H1 (cell line): ENCODE data around the gene C11orf42. TPM values are rescaled to one million over a fixed set of nuclear protein-coding genes. Genes with fewer than 3 reads are reported as not detected.

Experiments used
- CTCF ChIA-PET: fragments of 300-600 bp; sonication (Branson Sonifier 250); formaldehyde crosslinking; loops from one replicate; lab custom pipeline; 2021; ENCODE audit not compliant: partially characterized antibody; lab: Charles Lee
- POLR2A ChIA-PET: fragments of 300-600 bp; sonication (Branson Sonifier 250); formaldehyde crosslinking; loops from one replicate; lab custom pipeline; 2021; ENCODE audit warnings: inconsistent platforms; ENCODE audit not compliant: partially characterized antibody; lab: Charles Lee
- DNase-seq, 2 experiments: peaks; one replicate each; pipeline versions ENCODE4 v3.0.0 to v3.0.0-alpha.2; 2010 to 2022; ENCODE audit warnings: low spot score in 2 of 2, low read depth in 1 of 2, mixed read lengths in 1 of 2
- FAIRE-seq: peaks from 2 replicates; lab custom pipeline; 2011; peaks lifted over from hg19 to GRCh38; lab: Jason Lieb, UNC
- H2AFZ ChIP-seq: 2 replicates; pipeline ENCODE4 v1.8.1; 2012; ENCODE audit warnings: low read length, inconsistent platforms
- H2AK5ac ChIP-seq: 2 replicates; pipeline ENCODE4 v1.6.1; 2013; ENCODE audit warnings: low read depth, low read length
- H2BK120ac ChIP-seq: replicated peaks from 2 replicates; pipeline ENCODE3; 2013; ENCODE audit warnings: low read depth, low read length, inconsistent platforms
- H2BK12ac ChIP-seq: 2 replicates; pipeline ENCODE4 v1.6.1; 2013; ENCODE audit warnings: low read depth, low read length
- H2BK15ac ChIP-seq: 2 replicates; pipeline ENCODE4 v1.6.1; 2013; ENCODE audit warnings: low read length
- H2BK20ac ChIP-seq: 2 replicates; pipeline ENCODE4 v1.6.1; 2013; ENCODE audit warnings: low read length
- H2BK5ac ChIP-seq: 2 replicates; pipeline ENCODE4 v1.6.1; 2013; ENCODE audit warnings: low read depth, low read length
- H3K14ac ChIP-seq: 2 replicates; pipeline ENCODE4 v1.6.1; 2013; ENCODE audit warnings: inconsistent platforms; ENCODE audit not compliant: insufficient read length
- H3K18ac ChIP-seq: 2 replicates; pipeline ENCODE4 v1.6.1; 2013; ENCODE audit warnings: low read length; ENCODE audit errors: extremely low read depth
- H3K23ac ChIP-seq: 2 replicates; pipeline ENCODE4 v1.6.1; 2013; ENCODE audit warnings: inconsistent platforms; ENCODE audit not compliant: insufficient read length
- H3K23me2 ChIP-seq: 2 replicates; pipeline ENCODE4 v1.6.1; 2013; ENCODE audit warnings: low read depth, low read length
- H3K27ac ChIP-seq: 2 replicates; pipeline ENCODE4 v1.6.1; 2011; ENCODE audit warnings: low read depth, low read length, inconsistent platforms
- H3K27me3 ChIP-seq, 4 experiments: replicated peaks in 1 of 4; 1 replicate in 1 of 4; 2 replicates in 3 of 4; pipeline versions ENCODE4 v1.6.1 to v1.8.1; 2011 to 2013; ENCODE audit warnings: low read length in 3 of 4, mild to moderate bottlenecking in 3 of 4, inconsistent platforms in 2 of 4, mixed read lengths in 2 of 4, moderate library complexity in 1 of 4; ENCODE audit not compliant: control insufficient read depth in 3 of 4, insufficient read depth in 3 of 4; ENCODE audit errors: extremely low read depth in 1 of 4
- H3K36me3 ChIP-seq, 4 experiments: 2 replicates each; pipeline versions ENCODE4 v1.6.1 to v1.8.1; 2011 to 2013; ENCODE audit warnings: mild to moderate bottlenecking in 4 of 4, low read length in 3 of 4, moderate library complexity in 2 of 4, control low read depth in 1 of 4, inconsistent platforms in 1 of 4; ENCODE audit not compliant: insufficient read depth in 4 of 4, control insufficient read depth in 2 of 4
- H3K4ac ChIP-seq: replicated peaks from 2 replicates; pipeline ENCODE3; 2013; ENCODE audit warnings: low read length, low read depth, mixed read lengths, inconsistent platforms; ENCODE audit not compliant: insufficient read length
- H3K4me1 ChIP-seq, 4 experiments: replicated peaks in 1 of 4; 1 replicate in 1 of 4; 2 replicates in 3 of 4; pipeline versions ENCODE4 v1.6.1 to v1.8.1; 2011 to 2013; ENCODE audit warnings: low read length in 3 of 4, inconsistent platforms in 2 of 4, mixed read lengths in 1 of 4; ENCODE audit not compliant: insufficient read depth in 4 of 4, control insufficient read depth in 3 of 4
- H3K4me2 ChIP-seq, 2 experiments: 2 replicates each; pipeline versions ENCODE4 v1.6.1 to v1.8.1; 2011 to 2013; ENCODE audit warnings: low read depth in 2 of 2, low read length in 2 of 2, control low read depth in 1 of 2, inconsistent platforms in 1 of 2, mild to moderate bottlenecking in 1 of 2; ENCODE audit not compliant: insufficient read depth in 1 of 2
- H3K4me3 ChIP-seq, 4 experiments: fragments of 200-600, 300-600 bp in 1 of 4; sonication (generic), shearing (Covaris generic), sonication (Bioruptor Twin) in 1 of 4; 2 replicates each; pipeline versions ENCODE4 v1.5.1 to v1.8.1; 2011 to 2016; ENCODE audit warnings: low read length in 4 of 4, low read depth in 3 of 4, control low read depth in 2 of 4, inconsistent platforms in 2 of 4, mild to moderate bottlenecking in 2 of 4, mixed read lengths in 1 of 4, moderate library complexity in 1 of 4; ENCODE audit not compliant: insufficient read depth in 2 of 4; ENCODE audit errors: extremely low read depth in 1 of 4
- H3K56ac ChIP-seq: replicated peaks from 2 replicates; pipeline ENCODE3; 2013; ENCODE audit warnings: low read depth, mild to moderate bottlenecking, mixed read lengths, low read length, inconsistent platforms; ENCODE audit not compliant: insufficient read length
- H3K79me1 ChIP-seq: 2 replicates; pipeline ENCODE4 v1.6.1; 2013; ENCODE audit warnings: low read depth, low read length, control low read depth
- H3K79me2 ChIP-seq, 2 experiments: 2 replicates each; pipeline versions ENCODE4 v1.6.1 to v1.8.1; 2012 to 2013; ENCODE audit warnings: low read length in 2 of 2, mild to moderate bottlenecking in 2 of 2, inconsistent platforms in 1 of 2; ENCODE audit not compliant: insufficient read depth in 2 of 2, control insufficient read depth in 1 of 2
- H3K9ac ChIP-seq, 4 experiments: replicated peaks in 1 of 4; 1 replicate in 1 of 4; 2 replicates in 3 of 4; pipeline versions ENCODE4 v1.6.1 to v1.8.1; 2011 to 2013; ENCODE audit warnings: low read depth in 3 of 4, low read length in 3 of 4, control low read depth in 2 of 4, mild to moderate bottlenecking in 2 of 4, moderate library complexity in 2 of 4, inconsistent platforms in 1 of 4; ENCODE audit errors: extremely low read depth in 1 of 4
- H3K9me3 ChIP-seq, 2 experiments: 2 replicates each; pipeline versions ENCODE4 v1.6.1 to v1.8.1; 2012 to 2013; ENCODE audit warnings: mild to moderate bottlenecking in 2 of 2, moderate library complexity in 2 of 2, control low read depth in 1 of 2, inconsistent platforms in 1 of 2, low read depth in 1 of 2, low read length in 1 of 2, mixed read lengths in 1 of 2; ENCODE audit not compliant: insufficient read depth in 2 of 2
- H4K20me1 ChIP-seq, 2 experiments: replicated peaks in 1 of 2; 2 replicates each; pipeline versions ENCODE3 to v1.8.1; 2011 to 2013; ENCODE audit warnings: inconsistent platforms in 2 of 2, low read length in 2 of 2, mild to moderate bottlenecking in 1 of 2; ENCODE audit not compliant: insufficient read depth in 2 of 2, control insufficient read depth in 1 of 2
- H4K5ac ChIP-seq: 2 replicates; pipeline ENCODE4 v1.6.1; 2013; ENCODE audit warnings: low read length, low read depth, mixed read lengths, inconsistent platforms; ENCODE audit not compliant: insufficient read length
- H4K8ac ChIP-seq: 2 replicates; pipeline ENCODE4 v1.8.0; 2013; ENCODE audit warnings: mild to moderate bottlenecking, moderate library complexity, low read length, inconsistent platforms; ENCODE audit not compliant: insufficient read depth; ENCODE audit errors: extremely low read depth
- H4K91ac ChIP-seq: replicated peaks from 2 replicates; pipeline ENCODE3; 2013; ENCODE audit warnings: low read length, mixed read lengths, inconsistent platforms; ENCODE audit not compliant: insufficient read length
- BCL11A ChIP-seq, 2 experiments: IDR thresholded peaks; one replicate each; pipeline ENCODE4 v1.6.1; 2011; ENCODE audit warnings: low read depth in 2 of 2, low read length in 2 of 2, mild to moderate bottlenecking in 2 of 2
- CEBPB ChIP-seq: IDR thresholded peaks from 2 replicates; pipeline ENCODE4 v1.6.1; 2012; ENCODE audit warnings: low read depth, low read length
- CTBP2 ChIP-seq: IDR thresholded peaks from 2 replicates; pipeline ENCODE4 v1.7.0; 2011; ENCODE audit warnings: borderline replicate concordance, mild to moderate bottlenecking, moderate library complexity, mixed read lengths, low read length; ENCODE audit not compliant: insufficient read depth, insufficient read length
- GTF2F1 ChIP-seq: IDR thresholded peaks from 2 replicates; pipeline ENCODE4 v1.6.1; 2012; ENCODE audit warnings: low read depth, low read length, improper control_type of control experiment, borderline replicate concordance
- JUN ChIP-seq: IDR thresholded peaks from 2 replicates; pipeline ENCODE4 v1.6.1; 2011; ENCODE audit warnings: low read depth, mild to moderate bottlenecking, improper control_type of control experiment, low read length
- KDM4A ChIP-seq: IDR thresholded peaks from one replicate; pipeline ENCODE4 v1.7.1; 2012; ENCODE audit warnings: low read depth, mild to moderate bottlenecking, moderate library complexity, low read length, inconsistent platforms; ENCODE audit not compliant: severe bottlenecking
- KDM5A ChIP-seq: fragments of 200-600 bp; IDR thresholded peaks from 2 replicates; pipeline ENCODE4 v1.7.1; 2012; ENCODE audit warnings: mild to moderate bottlenecking, low read length, inconsistent platforms, mixed read lengths
- SP1 ChIP-seq: IDR thresholded peaks from 2 replicates; pipeline ENCODE4 v1.6.1; 2011; ENCODE audit warnings: low read depth, low read length
- USF2 ChIP-seq: IDR thresholded peaks from 2 replicates; pipeline ENCODE4 v1.6.1; 2011; ENCODE audit warnings: low read length, improper control_type of control experiment
- WGBS, 2 experiments: shearing (Covaris generic) in 1 of 2; methylation state at CpG; one replicate each; pipeline versions ENCODE4 v1.1.6 to v1.1.7; 2013 to 2015; ENCODE audit warnings: low lambda C conversion rate in 2 of 2, mixed read lengths in 2 of 2, inconsistent platforms in 1 of 2, low coverage in 1 of 2, missing lambda C conversion rate in 1 of 2; ENCODE audit not compliant: insufficient replicate concordance in 2 of 2, insufficient coverage in 1 of 2, insufficient read length in 1 of 2; ENCODE audit errors: extremely low coverage in 1 of 2, missing lambda C conversion rate in 1 of 2; 5-methylcytosine and 5-hydroxymethylcytosine counted together
- polyA plus RNA-seq, 7 experiments: library from polyadenylated mRNA; depleted of rRNA in 3 of 7; stranded (reverse) in 5 of 7; unstranded in 2 of 7; fragments of >200 nt in 5 of 7; fragments of 200-250 nt in 2 of 7; gene quantifications; 1 replicate in 5 of 7; 2 replicates in 1 of 7; 4 replicates in 1 of 7; pipeline versions ENCODE4 v1.2.1 to v1.2.3, GENCODE V29; 2011 to 2013; ENCODE audit warnings: missing spikeins in 2 of 7, mixed read lengths in 2 of 7
- total RNA-seq: library from RNA; stranded (reverse); fragmentation: NEBNext Ultra II Directional; extraction: Animal tissue kit (Norgen Biotek cat#: 25700); gene quantifications from 2 replicates; pipeline ENCODE4 v1.2.1, GENCODE V29; 2021

The C11orf42 gene
- total and polyA plus RNA-seq, 2 of the 8 experiments (the other 6 are each of a cell fraction or from before 2014, with no cell fraction given), result not detected

- WGBS, 2 experiments, result 87% methylated on average over 4 of the region's 4 CpGs; no CpG with 5 or more reads in 1 of the 2 experiments
- no peak overlapping the region for H3K4me3 ChIP-seq
- no peak overlapping the region for H2BK12ac ChIP-seq
- no peak overlapping the region for H4K8ac ChIP-seq
- H3K23me2 ChIP-seq, result no peaks in the 10 kb centered on the region; the same call in 1 of the 2 replicates
- H3K79me2 ChIP-seq, result no peaks in the 10 kb centered on the region
- H3K9ac ChIP-seq, result no peak overlapping the region
- H2BK20ac ChIP-seq, result no peak overlapping the region
- H3K4me1 ChIP-seq, result no peaks in the 10 kb centered on the region
- no peak overlapping the region for H3K18ac ChIP-seq
- H3K4ac ChIP-seq, result no peak overlapping the region
- H3K56ac ChIP-seq, result no peak overlapping the region
- H3K79me1 ChIP-seq, result no peaks in the 10 kb centered on the region
- H3K4me2 ChIP-seq, result no peak overlapping the region
- H4K20me1 ChIP-seq, result peaks cover 2% of the 10 kb centered on the region in 2 experiments
- no peak for DNase-seq
- peaks cover 2 to 25% (median 20%) of the 10 kb centered on the region in 4 experiments for H3K36me3 ChIP-seq
- no peak overlapping the region for H2AFZ ChIP-seq
- FAIRE-seq, result no peak
- no peak overlapping the region for H4K91ac ChIP-seq
- H2AK5ac ChIP-seq, result no peak overlapping the region
- no peak overlapping the region for H2BK120ac ChIP-seq
- H2BK5ac ChIP-seq, result no peak overlapping the region
- ChIA-PET POLR2A (interaction anchor here (1.1 kb wide), 1 partner anchor 15 kb away, joined by 3 read pairs; no protein-coding TSS in a partner anchor), CTCF (interaction anchor here (1.0 to 3.5 kb wide), 11 partner anchors 9 to 204 kb away, joined by 3 to 14 read pairs (median 5); partner anchors contain the start of gene C11orf42)
- no peak overlapping the region for H4K5ac ChIP-seq
- H3K27me3 ChIP-seq, result no peaks in the 10 kb centered on the region
- H3K14ac ChIP-seq, result no peak overlapping the region
- no peak overlapping the region for H2BK15ac ChIP-seq
- no peak overlapping the region for H3K27ac ChIP-seq
- no peak overlapping the region for H3K23ac ChIP-seq
- H3K9me3 ChIP-seq, result no peaks in the 10 kb centered on the region
- no peak for TF ChIP-seq USF2
- no peak for TF ChIP-seq GTF2F1
- TF ChIP-seq JUN, result no peak
- no peak for TF ChIP-seq SP1
- no peak for TF ChIP-seq BCL11A (IDR thresholded peaks at IDR 0.05; ENCODE audit: low read depth in 2 of 2, low read length in 2 of 2)
- TF ChIP-seq KDM5A, result no peak
- TF ChIP-seq KDM4A, result no peak
- TF ChIP-seq CTBP2, result no peak
- TF ChIP-seq CEBPB, result no peak
Observed at GRCh38 chr11:6216501-6216900, 11.1 kb downstream of the C11orf42 start.
